ENCODE results near the gene GPR139. TPM values are rescaled to one million over a fixed set of nuclear protein-coding genes. Genes with fewer than 3 reads are reported as not detected.

The GPR139 gene
- total and polyA plus RNA-seq, 12 donors = not detected

- Histone ChIP-seq H3K27me3 (peaks cover 8% of the 10 kb centered on the region), H3K4me1 (replicated peaks in 1 of 2) (no peaks in the 10 kb centered on the region), H3K4me3 (no peak overlapping the region), H3K9me3 (replicated peaks in 1 of 3) (no peaks in the 10 kb centered on the region), H3K36me3 (replicated peaks in 1 of 2) (no peaks in the 10 kb centered on the region), H3K27ac (no peak overlapping the region)
- TF ChIP-seq POLR2A (IDR thresholded peaks at IDR 0.05) (no peak), CTCF (IDR thresholded peaks at IDR 0.05) (no peak)
- intact Hi-C loops (cut with DNase I) = no loop called here
- WGBS, 4 donors = 79 to 96% (median 89%) methylated on average over 2 of the region's 2 CpGs
- no peak for DNase-seq
Measured at GRCh38 chr16:20002936-20003335, 70.8 kb downstream of the GPR139 start.

GRCh38 chr16:20001856-20002707 is 71.6 kb downstream of the GPR139 start:
- Histone ChIP-seq H3K9me3 (replicated peaks in 1 of 3) (no peaks in the 10 kb centered on the region), H3K36me3 (replicated peaks in 1 of 2) (no peaks in the 10 kb centered on the region), H3K4me1 (replicated peaks in 1 of 2) (no peaks in the 10 kb centered on the region), H3K27ac (no peak overlapping the region), H3K4me3 (no peak overlapping the region), H3K27me3 (peaks cover 8% of the 10 kb centered on the region)
- no peak for DNase-seq
- intact Hi-C loops (cut with DNase I) = no loop called here
- WGBS, 4 donors = 59 to 69% (median 62%) methylated on average over 8 to 16 of the region's 16 CpGs
- TF ChIP-seq CTCF (IDR thresholded peaks at IDR 0.05) (no peak), POLR2A (IDR thresholded peaks at IDR 0.05) (no peak)

DNA sequence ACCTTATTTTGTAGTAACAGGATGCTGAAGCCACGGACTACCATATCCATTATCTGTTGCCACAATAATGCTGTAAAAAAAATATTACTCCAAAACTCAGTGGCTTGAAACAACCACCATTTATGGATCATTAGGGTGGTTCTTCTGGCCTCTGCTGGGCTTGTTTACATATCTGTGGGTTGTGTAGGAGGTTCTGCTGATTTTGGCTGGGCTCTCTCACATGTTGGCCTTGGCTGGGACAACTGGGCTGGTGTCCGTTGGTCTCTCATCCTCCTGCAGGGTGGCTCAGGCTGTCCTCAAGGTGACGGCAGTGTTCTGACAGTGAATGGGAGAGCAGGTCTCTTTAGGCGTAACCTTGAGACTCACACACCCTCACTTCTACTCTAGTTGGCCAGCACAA is 76.0 kb downstream of the GPR139 start:
- no peak for TF ChIP-seq POLR2A (IDR thresholded peaks at IDR 0.05)
- no peak for TF ChIP-seq CTCF (IDR thresholded peaks at IDR 0.05)
- intact Hi-C loops (cut with DNase I) = no loop called here
- peaks cover 8% of the 10 kb centered on the region for H3K27me3 ChIP-seq
- H3K27ac ChIP-seq = no peak overlapping the region
- WGBS, 4 donors = 47 to 71% (median 53%) methylated on average over 4 of the region's 4 CpGs
- no peaks in the 10 kb centered on the region for H3K9me3 ChIP-seq (replicated peaks in 1 of 3)
- no peak for DNase-seq
- no peak overlapping the region for H3K4me3 ChIP-seq
- H3K36me3 ChIP-seq (replicated peaks in 1 of 2) = no peaks in the 10 kb centered on the region
- no peaks in the 10 kb centered on the region for H3K4me1 ChIP-seq (replicated peaks in 1 of 2)

DNA sequence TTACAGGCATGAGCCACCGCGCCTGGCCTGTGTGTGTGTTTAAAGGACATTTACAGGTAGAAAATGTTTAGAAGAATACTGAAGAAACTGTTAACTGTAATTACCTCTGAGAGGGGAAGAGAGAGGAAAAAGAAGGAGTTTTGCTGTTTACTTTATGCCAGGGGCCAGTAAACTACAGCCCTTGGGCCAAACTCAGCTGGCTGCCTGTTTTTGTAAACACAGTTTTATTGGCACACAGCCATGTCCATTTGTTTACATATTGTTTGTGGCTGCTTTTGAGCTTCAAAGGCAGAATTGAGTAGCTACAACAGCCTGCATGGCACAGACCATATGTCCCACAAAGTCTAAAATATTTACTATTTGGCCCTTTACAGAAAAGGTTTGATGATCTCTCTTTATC is 76.4 kb downstream of the GPR139 start:
- no peak for TF ChIP-seq POLR2A (IDR thresholded peaks at IDR 0.05)
- no peak for TF ChIP-seq CTCF (IDR thresholded peaks at IDR 0.05)
- H3K27ac ChIP-seq = no peak overlapping the region
- no peak overlapping the region for H3K4me3 ChIP-seq
- 74 to 98% (median 97%) methylated on average over 2 of the region's 2 CpGs for WGBS, 4 donors
- intact Hi-C loops (cut with DNase I) = no loop called here
- no peaks in the 10 kb centered on the region for H3K4me1 ChIP-seq (replicated peaks in 1 of 2)
- H3K36me3 ChIP-seq (replicated peaks in 1 of 2) = no peaks in the 10 kb centered on the region
- DNase-seq = no peak
- peaks cover 8% of the 10 kb centered on the region for H3K27me3 ChIP-seq
- no peaks in the 10 kb centered on the region for H3K9me3 ChIP-seq (replicated peaks in 1 of 3)

Data from adrenal gland (tissue), 12 donors.